GM12872 (cell line): ENCODE results near the gene CLBA1.

ENCODE experiments used
- TF ChIP-seq, protein P1 (sequence below): IDR thresholded peaks from 3 replicates; pipeline ENCODE4 v1.5.1; 2011; ENCODE audit warnings: low read depth, mild to moderate bottlenecking, low read length, moderate library complexity; ENCODE audit not compliant: insufficient read depth

CLBA1 gene

DNA sequence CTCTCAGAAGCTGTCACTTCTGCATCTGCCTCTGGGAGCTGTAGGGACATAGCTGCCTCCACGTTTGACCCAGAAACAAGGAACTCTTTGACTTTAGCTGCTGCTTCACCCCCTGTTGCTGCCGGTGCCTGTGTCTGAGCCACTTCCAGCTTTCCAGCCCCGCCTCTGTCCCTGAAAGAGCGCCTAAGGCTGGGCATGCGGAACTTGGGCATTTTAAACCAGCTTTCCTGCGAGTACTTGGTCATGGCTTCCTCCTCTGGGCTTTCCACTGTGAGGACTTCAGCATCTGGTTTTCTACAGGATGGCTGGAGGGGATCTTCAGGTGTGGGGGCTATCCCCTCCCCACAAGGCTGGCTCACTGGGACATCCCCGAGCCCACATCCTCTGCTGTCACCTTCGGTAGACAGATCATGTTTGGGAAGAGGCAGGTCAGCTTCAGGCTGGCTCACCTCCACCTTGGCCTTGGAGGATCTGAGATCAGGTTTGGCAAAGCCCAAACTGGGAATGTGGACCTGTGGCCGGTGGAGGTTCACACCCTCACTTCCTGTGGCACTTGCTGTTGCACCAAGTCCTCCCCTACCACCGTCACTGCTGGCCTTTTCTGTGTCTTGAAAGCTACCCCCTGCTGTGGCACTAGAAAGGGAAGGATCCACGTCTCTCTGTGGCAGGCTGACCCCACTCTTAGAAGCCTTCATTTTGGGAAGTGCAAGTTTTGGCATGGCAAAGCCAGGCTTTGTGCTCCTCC is 45.8 kb upstream of the CLBA1 start:
- TF ChIP-seq, protein P1, sequence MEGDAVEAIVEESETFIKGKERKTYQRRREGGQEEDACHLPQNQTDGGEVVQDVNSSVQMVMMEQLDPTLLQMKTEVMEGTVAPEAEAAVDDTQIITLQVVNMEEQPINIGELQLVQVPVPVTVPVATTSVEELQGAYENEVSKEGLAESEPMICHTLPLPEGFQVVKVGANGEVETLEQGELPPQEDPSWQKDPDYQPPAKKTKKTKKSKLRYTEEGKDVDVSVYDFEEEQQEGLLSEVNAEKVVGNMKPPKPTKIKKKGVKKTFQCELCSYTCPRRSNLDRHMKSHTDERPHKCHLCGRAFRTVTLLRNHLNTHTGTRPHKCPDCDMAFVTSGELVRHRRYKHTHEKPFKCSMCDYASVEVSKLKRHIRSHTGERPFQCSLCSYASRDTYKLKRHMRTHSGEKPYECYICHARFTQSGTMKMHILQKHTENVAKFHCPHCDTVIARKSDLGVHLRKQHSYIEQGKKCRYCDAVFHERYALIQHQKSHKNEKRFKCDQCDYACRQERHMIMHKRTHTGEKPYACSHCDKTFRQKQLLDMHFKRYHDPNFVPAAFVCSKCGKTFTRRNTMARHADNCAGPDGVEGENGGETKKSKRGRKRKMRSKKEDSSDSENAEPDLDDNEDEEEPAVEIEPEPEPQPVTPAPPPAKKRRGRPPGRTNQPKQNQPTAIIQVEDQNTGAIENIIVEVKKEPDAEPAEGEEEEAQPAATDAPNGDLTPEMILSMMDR: no peak

DNA sequence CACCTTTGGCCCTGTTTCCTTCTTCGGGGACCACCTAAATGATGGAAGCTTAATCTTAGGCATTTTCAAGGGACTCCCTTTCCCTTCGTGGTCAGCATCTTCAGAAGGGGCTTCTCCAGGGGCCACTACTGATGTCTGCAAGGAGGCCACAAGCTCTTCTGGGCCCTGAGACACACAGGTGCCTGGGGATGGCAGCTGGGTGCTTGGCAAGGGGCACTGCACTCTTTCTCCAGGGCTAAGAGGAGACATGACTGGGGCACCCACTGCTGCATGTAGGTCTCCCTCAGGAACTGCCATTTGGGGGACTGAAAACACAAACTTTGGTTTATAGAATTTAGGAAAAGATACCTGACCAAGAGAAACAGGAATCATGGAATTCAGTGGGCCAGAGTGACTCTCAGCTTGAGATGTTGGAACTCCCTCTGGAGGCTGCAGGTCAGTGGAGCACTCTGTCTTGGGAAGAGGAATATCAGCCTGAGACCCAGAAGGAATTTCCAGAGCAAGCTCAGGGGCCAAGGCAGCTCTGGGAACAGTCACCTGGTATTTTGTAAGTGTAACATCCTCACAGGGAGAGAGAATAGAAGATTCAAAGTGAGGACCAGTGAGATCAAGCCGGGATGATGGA is 45.0 kb upstream of the CLBA1 start:
- TF ChIP-seq, protein P1: 0 out of 3 replicates have a peak, but pooled peaks have one; percentile 12

DNA sequence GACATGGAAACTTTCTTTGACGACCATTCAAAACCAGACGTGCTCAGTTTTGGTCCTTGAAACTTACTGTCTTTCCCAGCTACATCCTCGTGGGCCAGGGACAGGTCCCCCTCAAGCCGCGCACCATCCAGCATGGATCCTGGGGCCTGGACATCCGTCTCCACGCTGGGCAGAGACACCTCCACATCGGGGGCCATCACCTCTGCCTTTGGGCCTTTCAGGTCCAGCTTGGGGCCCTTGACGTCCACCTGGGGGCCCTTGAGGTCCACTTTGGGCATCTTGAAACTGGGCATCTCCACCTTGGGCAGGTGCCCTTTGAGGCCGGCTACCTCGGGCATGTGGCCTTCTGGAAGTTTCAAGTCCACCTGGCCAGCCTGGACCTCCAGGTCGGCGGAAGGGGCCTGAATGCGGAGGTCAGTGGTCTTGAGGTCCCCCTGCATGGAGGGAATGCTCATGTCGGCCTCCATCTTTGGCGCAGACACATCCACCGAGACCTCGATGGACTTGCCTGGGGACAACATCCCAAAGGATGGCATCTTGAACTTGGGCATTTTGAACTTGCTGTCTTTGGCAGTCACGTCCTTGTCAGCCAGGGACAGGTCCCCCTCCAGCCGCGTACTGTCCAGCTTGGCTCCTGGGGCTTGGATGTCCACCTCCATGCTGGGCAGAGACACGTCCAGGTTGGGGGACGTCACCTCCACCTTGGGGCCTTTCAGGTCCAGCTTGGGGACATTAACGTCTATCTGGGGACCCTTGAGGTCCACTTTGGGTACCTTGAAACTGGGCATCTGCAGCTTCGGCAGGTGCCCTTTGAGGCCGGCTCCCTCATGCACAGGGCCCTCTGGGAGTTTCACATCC is 43.9 kb upstream of the CLBA1 start:
- TF ChIP-seq, protein P1: no peak

DNA sequence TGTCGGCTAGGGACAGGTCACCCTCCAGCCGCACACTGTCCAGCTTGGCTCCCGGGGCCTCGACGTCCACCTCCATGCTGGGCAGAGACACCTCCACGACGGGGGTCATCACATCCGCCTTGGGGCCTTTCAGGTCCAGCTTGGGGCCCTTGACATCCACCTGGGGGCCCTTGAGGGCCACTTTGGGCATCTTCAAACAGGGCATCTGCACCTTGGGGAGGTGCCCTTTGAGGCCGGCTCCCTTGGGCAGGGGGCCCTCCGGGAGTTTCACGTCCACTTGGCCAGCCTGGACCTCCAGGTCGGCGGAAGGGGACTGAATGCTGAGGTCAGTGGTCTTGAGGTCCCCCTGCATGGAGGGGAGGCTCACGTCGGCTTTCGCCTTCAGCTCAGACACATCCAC is 43.0 kb upstream of the CLBA1 start:
- TF ChIP-seq, protein P1: no peak

GRCh38 chr14:104948736-104949031 is 36.9 kb upstream of the CLBA1 start:
- TF ChIP-seq, protein P1: no peak

DNA sequence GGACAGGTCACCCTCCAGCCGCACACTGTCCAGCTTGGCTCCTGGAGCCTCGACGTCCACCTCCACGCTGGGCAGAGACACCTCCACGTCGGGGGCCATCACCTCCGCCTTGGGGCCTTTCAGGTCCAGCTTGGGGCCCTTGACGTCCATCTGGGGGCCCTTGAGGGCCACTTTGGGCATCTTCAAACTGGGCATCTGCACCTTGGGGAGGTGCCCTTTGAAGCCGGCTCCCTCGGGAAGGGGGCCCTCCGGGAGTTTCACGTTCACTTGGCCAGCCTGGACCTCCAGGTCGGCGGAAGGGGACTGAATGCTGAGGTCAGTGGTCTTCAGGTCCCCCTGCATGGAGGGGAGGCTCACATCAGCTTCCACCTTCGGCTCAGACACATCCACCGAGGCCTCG is 35.6 kb upstream of the CLBA1 start:
- TF ChIP-seq, protein P1: no peak

GRCh38 chr14:104953097-104953496 is 32.5 kb upstream of the CLBA1 start:
- TF ChIP-seq, protein P1: no peak
